Smooth muscle cell of the pulmonary artery (primary cell): Measurements from ENCODE around the gene NPFF. TPM values are rescaled to one million over a fixed set of nuclear protein-coding genes. Genes with fewer than 3 reads are reported as not detected.

Experiments
- total RNA-seq: library from RNA; depleted of rRNA; stranded (reverse); fragments of >200 nt; gene quantifications from 2 replicates; pipeline ENCODE4 v1.2.3, GENCODE V29; 2014

Gene NPFF
- total RNA-seq: not detected in 2 replicates

DNA sequence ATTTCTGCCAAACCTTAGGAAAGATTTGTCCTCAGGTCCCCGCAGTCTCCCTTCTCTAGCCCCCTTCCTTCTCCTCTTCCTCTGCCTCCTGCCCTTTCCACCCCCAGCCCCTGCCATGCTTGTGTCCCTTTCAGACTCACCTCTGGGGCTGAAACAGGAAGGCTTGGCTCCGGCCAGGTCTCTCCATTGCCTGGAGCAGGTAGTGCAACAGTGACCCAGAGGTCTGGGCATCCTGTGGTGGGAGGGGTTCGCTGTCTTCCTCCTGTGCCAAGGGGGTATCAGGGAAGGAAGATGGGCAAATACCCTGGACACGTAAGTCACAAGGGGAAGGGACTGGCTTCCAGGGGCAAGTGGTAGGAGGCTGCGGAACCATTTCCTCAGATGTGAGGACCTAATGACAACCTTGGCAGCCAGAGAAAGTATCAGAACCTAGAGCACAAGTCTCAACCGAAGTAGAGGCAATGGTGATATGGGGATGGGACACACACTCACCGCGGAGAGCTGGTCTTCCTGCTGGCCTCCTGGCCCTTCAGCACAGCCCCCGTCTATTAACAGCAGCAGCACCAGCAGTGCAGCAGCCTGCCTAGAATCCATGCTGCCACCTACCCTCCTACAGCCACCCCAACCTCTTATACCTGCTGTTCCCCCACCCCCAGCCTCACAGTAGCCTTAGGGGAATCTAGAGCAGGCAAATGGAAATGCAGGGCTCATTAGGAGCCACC is at the start of gene NPFF:
NPFF (minus strand) TSS at position 604 of the 722 bp plus-strand sequence; CDS start at position 594, 10 bp downstream.

DNA sequence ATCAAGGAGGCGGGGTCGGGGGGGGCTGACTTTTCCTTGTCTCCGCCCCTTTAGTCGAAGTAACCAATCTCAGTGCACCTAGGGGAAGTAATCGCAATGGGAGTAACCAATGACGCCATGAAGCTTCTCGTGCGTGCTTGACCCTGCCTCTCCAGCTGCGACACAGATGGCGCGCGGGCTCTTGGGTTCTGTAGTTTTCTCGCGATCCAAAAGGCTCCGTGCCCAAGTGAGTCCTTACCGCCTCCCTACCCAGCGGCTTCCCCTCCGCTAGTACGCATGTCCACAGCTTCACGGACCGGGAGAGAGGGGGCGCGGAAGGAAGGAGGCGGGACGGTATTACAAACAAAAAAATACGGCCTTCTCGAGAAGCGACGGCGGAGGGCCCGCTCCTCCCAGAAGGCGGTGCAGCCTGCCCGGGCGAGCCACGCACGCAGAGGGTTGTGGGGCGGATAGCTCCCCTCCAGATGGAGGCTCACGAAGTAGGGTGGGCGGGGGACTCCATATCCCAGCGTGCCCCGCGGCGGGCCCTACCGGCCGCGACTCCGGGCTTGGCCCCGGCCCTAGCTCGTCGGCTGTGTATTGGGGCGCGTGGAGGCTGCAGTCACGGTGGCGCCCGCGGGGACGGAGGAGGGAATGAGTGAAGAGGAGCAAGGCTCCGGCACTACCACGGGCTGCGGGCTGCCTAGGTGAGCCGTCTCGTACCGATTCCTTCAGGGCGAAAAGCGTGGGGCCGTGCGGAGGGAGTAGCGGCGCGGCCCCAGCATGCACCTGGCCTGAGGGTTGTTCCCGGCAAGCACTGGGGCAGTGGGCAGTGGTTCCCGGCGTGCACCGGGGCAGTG is 6.3 kb downstream of the NPFF start, which contains the start of gene TARBP2:
TARBP2 (plus strand) TSS at position 508 of the 839 bp plus-strand sequence; CDS start at position 634, 126 bp downstream.

DNA sequence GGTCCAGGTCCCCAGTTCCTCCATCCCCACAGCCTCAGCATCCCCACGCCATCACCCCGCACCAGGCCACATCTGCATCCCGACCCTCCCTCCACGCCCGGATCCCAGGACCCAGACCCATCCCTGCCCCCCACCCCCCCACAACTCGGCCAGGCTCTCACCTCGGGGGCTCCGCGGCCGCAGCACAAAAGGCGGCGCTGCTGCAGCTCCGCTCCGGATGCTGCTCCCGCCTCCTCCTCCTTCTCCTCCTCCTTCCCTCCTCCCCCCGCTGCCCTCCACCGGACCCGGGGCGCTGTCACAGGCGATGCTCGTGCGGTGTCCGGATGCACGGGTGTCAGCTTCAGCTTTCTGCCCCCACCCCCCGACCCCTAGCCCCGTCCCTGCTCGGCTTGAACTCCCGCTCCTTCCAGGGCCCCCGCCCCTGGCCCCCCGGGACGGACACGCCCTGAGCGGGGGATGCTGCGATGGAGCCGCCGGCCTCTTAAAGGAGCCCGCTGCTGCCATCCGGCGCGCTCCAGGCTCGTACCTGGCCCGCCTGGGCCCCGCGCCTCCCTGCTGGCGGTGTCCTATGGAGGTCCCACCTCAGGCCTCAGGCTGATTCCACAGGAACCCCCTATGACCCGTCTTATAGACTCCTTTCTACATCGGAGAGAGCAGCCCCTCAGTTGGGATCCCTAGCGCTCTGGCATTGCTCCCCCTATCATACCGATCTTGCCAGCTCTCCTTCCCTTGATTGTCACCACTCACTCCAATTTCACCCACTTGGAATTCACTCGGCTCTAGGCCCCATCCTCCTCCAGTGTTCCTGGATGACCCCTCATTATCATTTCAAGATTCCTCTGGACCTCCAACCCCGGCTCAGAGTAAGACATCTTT is 7.8 kb downstream of the NPFF start, which contains the start of gene MAP3K12:
MAP3K12 (minus strand) TSS at position 193 of the 876 bp plus-strand sequence. CDS start 12,067 bp downstream, outside the sequence.

Other genes starting within 250 kb of the NPFF start
- gene ESPL1, start 239.2 kb downstream of the NPFF start, total RNA-seq: 2.3 and 2.6 TPM in 2 replicates
- gene PFDN5, start 211.9 kb downstream of the NPFF start, total RNA-seq: 311 and 472 TPM in 2 replicates
- 32.3 and 40.7 TPM in 2 replicates for gene MYG1, start 207.8 kb downstream of the NPFF start, total RNA-seq
- 36.3 and 42.9 TPM in 2 replicates for gene AAAS, start 185.9 kb downstream of the NPFF start, total RNA-seq
- not detected in 2 replicates for gene SP7, start 171.1 kb downstream of the NPFF start, total RNA-seq
- gene SP1, start 127.3 kb downstream of the NPFF start, total RNA-seq: 36.0 and 38.2 TPM in 2 replicates
- gene AMHR2, start 83.6 kb downstream of the NPFF start, total RNA-seq: not detected in 2 replicates
- 24.2 and 30.9 TPM in 2 replicates for gene PRR13, start 65.8 kb downstream of the NPFF start, total RNA-seq
- 410 and 411 TPM in 2 replicates for gene PCBP2, start 55.4 kb downstream of the NPFF start, total RNA-seq
- 34.2 and 44.7 TPM in 2 replicates for gene MAP3K12, start 8.0 kb downstream of the NPFF start, total RNA-seq
- 32.9 and 33.8 TPM in 2 replicates for gene TARBP2, start 6.2 kb downstream of the NPFF start, total RNA-seq
- 11.4 and 13.2 TPM in 2 replicates for gene ATF7, start 118.9 kb upstream of the NPFF start, total RNA-seq
- gene ATP5MC2, start 168.6 kb upstream of the NPFF start, total RNA-seq: 103 and 107 TPM in 2 replicates
- gene CALCOCO1, start 220.0 kb upstream of the NPFF start, total RNA-seq: 96.7 and 125 TPM in 2 replicates
- gene CISTR, start 244.5 kb upstream of the NPFF start, total RNA-seq: not detected in 2 replicates